ENCODE data around the gene ACBD6.

GRCh38 chr1:180505732-180506335 is 3.5 kb upstream of the ACBD6 start:
- TF ChIP-seq, protein P1, sequence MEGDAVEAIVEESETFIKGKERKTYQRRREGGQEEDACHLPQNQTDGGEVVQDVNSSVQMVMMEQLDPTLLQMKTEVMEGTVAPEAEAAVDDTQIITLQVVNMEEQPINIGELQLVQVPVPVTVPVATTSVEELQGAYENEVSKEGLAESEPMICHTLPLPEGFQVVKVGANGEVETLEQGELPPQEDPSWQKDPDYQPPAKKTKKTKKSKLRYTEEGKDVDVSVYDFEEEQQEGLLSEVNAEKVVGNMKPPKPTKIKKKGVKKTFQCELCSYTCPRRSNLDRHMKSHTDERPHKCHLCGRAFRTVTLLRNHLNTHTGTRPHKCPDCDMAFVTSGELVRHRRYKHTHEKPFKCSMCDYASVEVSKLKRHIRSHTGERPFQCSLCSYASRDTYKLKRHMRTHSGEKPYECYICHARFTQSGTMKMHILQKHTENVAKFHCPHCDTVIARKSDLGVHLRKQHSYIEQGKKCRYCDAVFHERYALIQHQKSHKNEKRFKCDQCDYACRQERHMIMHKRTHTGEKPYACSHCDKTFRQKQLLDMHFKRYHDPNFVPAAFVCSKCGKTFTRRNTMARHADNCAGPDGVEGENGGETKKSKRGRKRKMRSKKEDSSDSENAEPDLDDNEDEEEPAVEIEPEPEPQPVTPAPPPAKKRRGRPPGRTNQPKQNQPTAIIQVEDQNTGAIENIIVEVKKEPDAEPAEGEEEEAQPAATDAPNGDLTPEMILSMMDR (IDR thresholded peaks at IDR 0.05) = no peak
- no peak for TF ChIP-seq POLR2A (IDR thresholded peaks at IDR 0.05)
